CD14-positive monocyte (primary cell): ENCODE results near the gene HEMK1. TPM values are rescaled to one million over a fixed set of nuclear protein-coding genes. Genes with fewer than 3 reads are reported as not detected.

Experiments used
- DNase-seq, 3 donors: peaks; one replicate each; pipeline ENCODE4 v3.0.0-alpha.2; 2011 to 2022
- H2AFZ ChIP-seq: 2 replicates; pipeline ENCODE4 v1.6.0; 2012; ENCODE audit warnings: mild to moderate bottlenecking, low read depth, low read length, inconsistent platforms; ENCODE audit not compliant: insufficient read depth, poor library complexity, severe bottlenecking
- H3K27ac ChIP-seq, 2 donors: 1 replicate in 1 of 2; 2 replicates in 1 of 2; pipeline ENCODE4 v1.5.1; 2012 to 2013; ENCODE audit warnings: low read length in 2 of 2, control low read depth in 1 of 2, inconsistent platforms in 1 of 2, low read depth in 1 of 2, mild to moderate bottlenecking in 1 of 2
- H3K27me3 ChIP-seq, 2 donors: one replicate each; pipeline versions ENCODE4 v1.6.0 to v1.6.1; 2011 to 2013; ENCODE audit warnings: low read length in 2 of 2; ENCODE audit not compliant: control insufficient read depth in 2 of 2, insufficient read depth in 2 of 2
- H3K36me3 ChIP-seq, 2 donors: replicated peaks in 1 of 2; 1 replicate in 1 of 2; 2 replicates in 1 of 2; pipeline versions ENCODE4 v1.5.1 to v1.6.1; 2012 to 2013; ENCODE audit warnings: low read length in 2 of 2, control low read depth in 1 of 2, inconsistent platforms in 1 of 2, mild to moderate bottlenecking in 1 of 2; ENCODE audit not compliant: insufficient read depth in 2 of 2, control insufficient read depth in 1 of 2
- H3K4me1 ChIP-seq, 2 donors: 1 replicate in 1 of 2; 2 replicates in 1 of 2; pipeline versions ENCODE4 v1.5.1 to v1.6.1; 2012 to 2013; ENCODE audit warnings: low read length in 2 of 2, control low read depth in 1 of 2, inconsistent platforms in 1 of 2, mild to moderate bottlenecking in 1 of 2, moderate library complexity in 1 of 2; ENCODE audit not compliant: insufficient read depth in 2 of 2, control insufficient read depth in 1 of 2
- H3K4me2 ChIP-seq: replicated peaks from 2 replicates; pipeline ENCODE3; 2012; ENCODE audit warnings: low read length, moderate library complexity, mild to moderate bottlenecking; ENCODE audit not compliant: poor library complexity, severe bottlenecking; ENCODE audit errors: extremely low read depth
- H3K4me3 ChIP-seq, 3 experiments: fragments of 200-600 bp in 1 of 3; sonication (generic) in 1 of 3; replicated peaks in 1 of 3; 1 replicate in 2 of 3; 2 replicates in 1 of 3; pipeline ENCODE4 v1.5.1; 2011 to 2013; ENCODE audit warnings: low read length in 3 of 3, mild to moderate bottlenecking in 3 of 3, control low read depth in 2 of 3, low read depth in 2 of 3, inconsistent platforms in 1 of 3, moderate library complexity in 1 of 3
- H3K79me2 ChIP-seq: 2 replicates; pipeline ENCODE4 v1.6.0; 2012; ENCODE audit warnings: mild to moderate bottlenecking, control low read depth, inconsistent platforms, low read length, moderate library complexity; ENCODE audit not compliant: insufficient read depth
- H3K9ac ChIP-seq: 2 replicates; pipeline ENCODE4 v1.6.0; 2017; ENCODE audit warnings: low read length, mild to moderate bottlenecking; ENCODE audit not compliant: insufficient read depth, poor library complexity, severe bottlenecking
- H3K9me3 ChIP-seq, 2 donors: replicated peaks in 1 of 2; 1 replicate in 1 of 2; 2 replicates in 1 of 2; pipeline versions ENCODE4 v1.5.1 to v1.6.1; 2012 to 2013; ENCODE audit warnings: low read length in 2 of 2, control low read depth in 1 of 2; ENCODE audit not compliant: control insufficient read depth in 1 of 2, insufficient read depth in 1 of 2
- H4K20me1 ChIP-seq: 2 replicates; pipeline ENCODE4 v1.6.0; 2012; ENCODE audit warnings: mild to moderate bottlenecking, low read length, control low read depth, moderate library complexity; ENCODE audit not compliant: insufficient read depth
- H3K27ac Mint-ChIP-seq, 7 donors: one replicate each; pipeline ENCODE4 v1.8.0; 2020; ENCODE audit warnings: mild to moderate bottlenecking in 7 of 7, mixed read lengths in 7 of 7, moderate library complexity in 6 of 7, inconsistent platforms in 2 of 7
- H3K27me3 Mint-ChIP-seq, 3 donors: one replicate each; pipeline ENCODE4 v1.8.0; 2021 to 2022; ENCODE audit warnings: low read depth in 3 of 3, mild to moderate bottlenecking in 3 of 3, mixed read lengths in 3 of 3, moderate library complexity in 3 of 3, inconsistent platforms in 1 of 3
- H3K36me3 Mint-ChIP-seq, 2 donors: one replicate each; pipeline ENCODE4 v1.8.0; 2020; ENCODE audit warnings: mixed read lengths in 2 of 2, inconsistent platforms in 1 of 2, mild to moderate bottlenecking in 1 of 2
- H3K4me1 Mint-ChIP-seq: one replicate; pipeline ENCODE4 v1.8.0; 2020; ENCODE audit warnings: mild to moderate bottlenecking, mixed read lengths
- H3K4me3 Mint-ChIP-seq, 2 donors: one replicate each; pipeline ENCODE4 v1.8.0; 2020; ENCODE audit warnings: mild to moderate bottlenecking in 2 of 2, mixed read lengths in 2 of 2, moderate library complexity in 1 of 2
- H3K9me3 Mint-ChIP-seq, 7 donors: one replicate each; pipeline ENCODE4 v1.8.0; 2020 to 2022; ENCODE audit warnings: mixed read lengths in 7 of 7, mild to moderate bottlenecking in 6 of 7, moderate library complexity in 6 of 7, inconsistent platforms in 2 of 7
- CTCF ChIP-seq: fragments of 200-600 bp; IDR thresholded peaks from one replicate; pipeline ENCODE4 v1.8.0; 2022; ENCODE audit warnings: antibody characterized with exemption, mild to moderate bottlenecking
- WGBS: methylation state at CpG from one replicate; pipeline ENCODE4 v1.1.5; 2013; ENCODE audit warnings: missing lambda C conversion rate; ENCODE audit not compliant: insufficient coverage; 5-methylcytosine and 5-hydroxymethylcytosine counted together
- intact Hi-C, 2 donors: fragments of 100-400 bp; cut with micrococcal nuclease; formaldehyde crosslinking; loops; one replicate each; pipeline versions ENCODE4 v1.15.0 to v1.15.1; 2023
- polyA plus RNA-seq, 3 donors: library from polyadenylated mRNA; depleted of rRNA in 1 of 3; unstranded in 2 of 3; stranded (reverse) in 1 of 3; fragments of 300-500 nt in 2 of 3; fragments of >200 nt in 1 of 3; fragmentation: Illumina TruSeq in 2 of 3; gene quantifications; 1 replicate in 2 of 3; 2 replicates in 1 of 3; pipeline ENCODE4 v1.2.3, GENCODE V29; 2012 to 2021

HEMK1 gene
- polyA plus RNA-seq, 3 donors, result 10.1 to 14.0 (median 12.1) TPM

DNA sequence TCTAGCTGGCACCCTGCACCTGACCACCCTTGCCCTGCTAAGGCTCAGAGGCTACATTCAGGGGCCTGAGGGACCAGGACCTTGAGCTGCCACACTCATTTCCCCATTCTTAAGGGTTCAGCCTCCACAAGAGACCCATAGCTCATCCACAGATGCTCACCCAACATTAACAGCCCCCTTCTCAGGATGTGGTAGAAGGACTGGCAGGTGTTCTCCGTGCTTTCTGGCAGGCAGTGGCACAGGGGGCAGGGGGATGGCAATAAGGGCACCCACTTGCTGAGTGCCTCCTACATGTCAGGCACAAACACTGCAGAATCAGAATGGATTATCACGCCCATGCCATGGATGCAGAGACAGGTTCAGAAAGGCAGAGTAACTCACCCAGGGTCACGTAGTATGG is 57.1 kb downstream of the HEMK1 start:
- Mint-ChIP-seq H3K4me3 (no peak overlapping the region), H3K27me3 (peaks cover 0 to 2% (median 0%) of the 10 kb centered on the region in 3 donors), H3K27ac (peak overlapping the region; percentile 88 to 99 (median 98)), H3K4me1 (peaks cover 97% of the 10 kb centered on the region), H3K9me3 (no peaks in the 10 kb centered on the region), H3K36me3 (peaks cover 60 to 86% of the 10 kb centered on the region in 2 donors)
- DNase-seq, result no peak
- H3K4me1 ChIP-seq, result peaks cover 100% of the 10 kb centered on the region in 2 donors
- H3K4me2 ChIP-seq, result peak overlapping the region; percentile 51
- WGBS, result 61% methylated on average over 3 of the region's 3 CpGs
- no peak for TF ChIP-seq CTCF
- no peaks in the 10 kb centered on the region for H3K27me3 ChIP-seq
- peak overlapping the region; percentile 63 for H3K9ac ChIP-seq
- peak overlapping the region in 1 of 3 experiments; percentile 45 for H3K4me3 ChIP-seq
- peaks cover 100% of the 10 kb centered on the region for H3K79me2 ChIP-seq
- peak overlapping the region; percentile 86 to 94 for H3K27ac ChIP-seq
- H4K20me1 ChIP-seq, result peaks cover 98% of the 10 kb centered on the region
- H3K36me3 ChIP-seq, result peaks cover 37 to 77% of the 10 kb centered on the region in 2 donors
- H3K9me3 ChIP-seq, result no peaks in the 10 kb centered on the region
- intact Hi-C loops, result no loop called here
- no peak overlapping the region for H2AFZ ChIP-seq

GRCh38 chr3:50627407-50628051 is 58.2 kb downstream of the HEMK1 start:
- WGBS, result 35% methylated on average over 4 of the region's 6 CpGs
- peak; percentile 96 to 99 (median 97) for DNase-seq
- Histone ChIP-seq H3K4me2 (peak overlapping the region; percentile 51), H3K9ac (peak overlapping the region; percentile 63), H3K36me3 (peaks cover 28 to 73% of the 10 kb centered on the region in 2 donors), H2AFZ (no peak overlapping the region), H3K27me3 (no peaks in the 10 kb centered on the region), H3K4me1 (peaks cover 100% of the 10 kb centered on the region in 2 donors), H3K4me3 (peak overlapping the region in 1 of 3 experiments; percentile 45), H3K9me3 (no peaks in the 10 kb centered on the region), H3K79me2 (peaks cover 98% of the 10 kb centered on the region), H4K20me1 (peaks cover 99% of the 10 kb centered on the region), H3K27ac (peak overlapping the region; percentile 86 to 94)
- Mint-ChIP-seq H3K4me3 (peak overlapping the region; percentile 61 to 81), H3K4me1 (peaks cover 98% of the 10 kb centered on the region), H3K27me3 (peaks cover 0 to 2% (median 0%) of the 10 kb centered on the region in 3 donors), H3K9me3 (no peaks in the 10 kb centered on the region), H3K36me3 (peaks cover 57 to 74% of the 10 kb centered on the region in 2 donors), H3K27ac (peak overlapping the region; percentile 88 to 99 (median 98))
- intact Hi-C loops, result no loop called here
- peak; percentile 57 for TF ChIP-seq CTCF
